Right lobe of liver (tissue), 6 donors: ENCODE measurements around the gene HOXA3. TPM values are rescaled to one million over a fixed set of nuclear protein-coding genes. Genes with fewer than 3 reads are reported as not detected.

ENCODE experiments used
- ATAC-seq, 4 donors: fragments of 200-7000 bp; cut with Tn5 transposase; one replicate each; pipeline ENCODE4 v1.9.1; 2020; ENCODE audit warnings: mild to moderate bottlenecking in 4 of 4, moderate library complexity in 4 of 4
- DNase-seq, 3 donors: peaks; one replicate each; pipeline ENCODE4 v3.0.0-alpha.2; 2020
- H3K27ac ChIP-seq, 3 donors: fragments of 200-600 bp; one replicate each; pipeline ENCODE4 v1.8.0; 2022
- H3K27me3 ChIP-seq, 2 donors: fragments of 200-600 bp; one replicate each; pipeline ENCODE4 v1.8.0; 2022
- H3K36me3 ChIP-seq, 4 donors: fragments of 200-600 bp; sonication (generic) in 1 of 4; one replicate each; pipeline versions ENCODE4 v1.5.1 to v1.8.0; 2017 to 2022; ENCODE audit warnings: control low read depth in 1 of 4
- H3K4me1 ChIP-seq, 4 donors: fragments of 200-600 bp; sonication (generic) in 1 of 4; one replicate each; pipeline versions ENCODE4 v1.5.1 to v1.8.0; 2017 to 2022; ENCODE audit warnings: control low read depth in 1 of 4
- H3K4me3 ChIP-seq, 3 donors: fragments of 200-600 bp; one replicate each; pipeline ENCODE4 v1.8.0; 2022
- H3K9me3 ChIP-seq, 4 donors: fragments of 200-600 bp; sonication (generic) in 1 of 4; one replicate each; pipeline versions ENCODE4 v1.5.1 to v1.8.0; 2017 to 2022; ENCODE audit warnings: control low read depth in 1 of 4
- CTCF ChIP-seq, 4 donors: fragments of 200-600 bp in 3 of 4; fragments of 450-650 bp in 1 of 4; IDR thresholded peaks; one replicate each; pipeline versions ENCODE4 v1.5.1 to v1.8.0; 2016 to 2022; ENCODE audit warnings: antibody characterized with exemption in 4 of 4, mild to moderate bottlenecking in 2 of 4
- POLR2A ChIP-seq: fragments of 450-650 bp; IDR thresholded peaks from one replicate; pipeline ENCODE4 v1.6.1; 2017; ENCODE audit warnings: antibody characterized with exemption, mild to moderate bottlenecking
- WGBS: methylation state at CpG from one replicate; pipeline ENCODE4 v1.1.6; 2018; ENCODE audit warnings: low coverage, low lambda C conversion rate; ENCODE audit not compliant: insufficient coverage; ENCODE audit errors: missing lambda C conversion rate; 5-methylcytosine and 5-hydroxymethylcytosine counted together
- intact Hi-C, 2 donors: fragments of 100-400 bp; cut with DNase I; formaldehyde crosslinking; loops; one replicate each; pipeline versions ENCODE4 v1.11.2 to v1.14.1; 2022
- total RNA-seq, 6 experiments: library from RNA; depleted of rRNA in 2 of 6; stranded (reverse); fragments of >200 nt in 2 of 6; fragmentation: NEBNext Ultra II Directional in 3 of 6; extraction: Animal tissue kit (Norgen Biotek cat#: 25700) in 3 of 6; gene quantifications; one replicate each; pipeline versions ENCODE4 v1.1.0 to v1.2.4, GENCODE V29; 2016 to 2023
- donor health status: DM: no; HTN: yes; CAD: no.
- donor health status: DM: no; HTN: no; CAD: no.
- donor health status: DM: no; HTN: no; CAD: no.
- donor health status: DM: no; HTN: yes; CAD: no.
- donor health status: DM: no; HTN: yes; CAD: no.

Gene HOXA3
- total RNA-seq, 6 experiments from 2014 or later = 0.17 to 0.26 (median 0.25) TPM; not detected in 2

- ATAC-seq = no peak
- Histone ChIP-seq H3K4me3 (peak overlapping the region in 1 of 3 donors; percentile 17), H3K27me3 (peaks cover 21 to 64% of the 10 kb centered on the region in 2 donors), H3K4me1 (peaks cover 0 to 15% (median 3%) of the 10 kb centered on the region in 4 donors), H3K9me3 (no peaks in the 10 kb centered on the region), H3K36me3 (no peaks in the 10 kb centered on the region), H3K27ac (no peak overlapping the region)
- intact Hi-C loops = loop anchor here in 1 of 2 donors (10.0 kb wide), 1 partner anchor 70 kb away; the partner anchor contains the start of gene HOXA1
- TF ChIP-seq POLR2A (no peak), CTCF (IDR thresholded peaks at IDR 0.05) (no peak)
- DNase-seq = peak in 1 of 3 donors; percentile 55
- 6% methylated on average over 10 of the region's 47 CpGs for WGBS
Observed at GRCh38 chr7:27164367-27165088, 12.1 kb upstream of the HOXA3 start.

- WGBS = 17% methylated on average over 12 of the region's 12 CpGs
- no peak for DNase-seq
- Histone ChIP-seq H3K27ac (no peak overlapping the region), H3K36me3 (no peaks in the 10 kb centered on the region), H3K4me3 (no peak overlapping the region), H3K9me3 (no peaks in the 10 kb centered on the region), H3K27me3 (peaks cover 18 to 64% of the 10 kb centered on the region in 2 donors), H3K4me1 (peaks cover 0 to 15% (median 4%) of the 10 kb centered on the region in 4 donors)
- no peak for ATAC-seq
- intact Hi-C loops = loop anchor here in 1 of 2 donors (10.0 kb wide), 1 partner anchor 69 kb away; the partner anchor contains the start of gene HOXA1
- TF ChIP-seq CTCF (IDR thresholded peaks at IDR 0.05) (no peak), POLR2A (no peak)
Observed at GRCh38 chr7:27164045-27164366, 11.6 kb upstream of the HOXA3 start.

GRCh38 chr7:27163288-27164044 is 11.1 kb upstream of the HOXA3 start:
- no peak for DNase-seq
- Histone ChIP-seq H3K36me3 (no peaks in the 10 kb centered on the region), H3K4me3 (no peak overlapping the region), H3K27ac (no peak overlapping the region), H3K9me3 (no peaks in the 10 kb centered on the region), H3K4me1 (peaks cover 0 to 15% (median 4%) of the 10 kb centered on the region in 4 donors), H3K27me3 (peaks cover 20 to 62% of the 10 kb centered on the region in 2 donors)
- 45% methylated on average over 22 of the region's 24 CpGs for WGBS
- no peak for TF ChIP-seq CTCF (IDR thresholded peaks at IDR 0.05)
- no peak for TF ChIP-seq POLR2A
- intact Hi-C loops = loop anchor here in 1 of 2 donors (10.0 kb wide), 1 partner anchor 69 kb away; the partner anchor contains the start of gene HOXA1
- ATAC-seq = no peak

- 65% methylated on average over 7 of the region's 7 CpGs for WGBS
- H3K27ac ChIP-seq = no peak overlapping the region
- peaks cover 28 to 54% of the 10 kb centered on the region in 2 donors for H3K27me3 ChIP-seq
- no peaks in the 10 kb centered on the region for H3K36me3 ChIP-seq
- H3K9me3 ChIP-seq = no peaks in the 10 kb centered on the region
- DNase-seq = no peak
- TF ChIP-seq CTCF (IDR thresholded peaks at IDR 0.05) (no peak), POLR2A (no peak)
- no peak overlapping the region for H3K4me3 ChIP-seq
- intact Hi-C loops = loop anchor here in 1 of 2 donors (10.0 kb wide), 1 partner anchor 68 kb away; the partner anchor contains the start of gene HOXA1
- peaks cover 0 to 15% (median 4%) of the 10 kb centered on the region in 4 donors for H3K4me1 ChIP-seq
- ATAC-seq = no peak
Observed at GRCh38 chr7:27162561-27163287, 10.3 kb upstream of the HOXA3 start.
